ENCODE measurements around the gene DNPH1.

The DNPH1 gene

GRCh38 chr6:43222418-43223059 lies 6.7 kb downstream of the DNPH1 start:
- no peak overlapping the region for H3K9ac ChIP-seq (ENCODE audit: low read depth, low read length, poor library complexity, severe bottlenecking)
- no peaks in the 10 kb centered on the region for H3K27me3 ChIP-seq (ENCODE audit: insufficient read depth, low read length, poor library complexity, severe bottlenecking)
- H4K20me1 ChIP-seq (ENCODE audit: insufficient read depth, low read length, poor library complexity, severe bottlenecking), result no peaks in the 10 kb centered on the region
- no peaks in the 10 kb centered on the region for H3K9me3 ChIP-seq (ENCODE audit: insufficient read depth, low read depth, low read length)
- H3K79me2 ChIP-seq (ENCODE audit: insufficient read depth, low read length), result no peaks in the 10 kb centered on the region
- H3K4me2 ChIP-seq (ENCODE audit: low read depth, low read length, poor library complexity, severe bottlenecking), result no peak overlapping the region
- H3F3A ChIP-seq (ENCODE audit: low read depth), result no peaks in the 10 kb centered on the region
- H3K9me2 ChIP-seq (replicated peaks; ENCODE audit: low read depth, low read length), result no peaks in the 10 kb centered on the region
- peaks cover 11% of the 10 kb centered on the region for H3K4me1 ChIP-seq (ENCODE audit: insufficient read depth, low read length, poor library complexity, severe bottlenecking)
- no peak overlapping the region for H3K4me3 ChIP-seq (ENCODE audit: low read length, poor library complexity, severe bottlenecking)
- TF ChIP-seq EZH2phosphoT487 (IDR thresholded peaks at IDR 0.05; ENCODE audit: borderline replicate concordance) (no peak), CTCF (conservative IDR thresholded peaks at IDR 0.05; ENCODE audit: low read length) (no peak)
- no peak overlapping the region for H2AFZ ChIP-seq (ENCODE audit: low read length)
- H3K36me3 ChIP-seq (ENCODE audit: insufficient read depth, low read length), result no peaks in the 10 kb centered on the region; the same call in 1 of the 2 replicates

GRCh38 chr6:43221046-43221972 lies 8.0 kb downstream of the DNPH1 start:
- peaks cover 11% of the 10 kb centered on the region for H3K4me1 ChIP-seq (ENCODE audit: insufficient read depth, low read length, poor library complexity, severe bottlenecking)
- no peak overlapping the region for H3K4me2 ChIP-seq (ENCODE audit: low read depth, low read length, poor library complexity, severe bottlenecking)
- no peaks in the 10 kb centered on the region for H3K9me3 ChIP-seq (ENCODE audit: insufficient read depth, low read depth, low read length)
- TF ChIP-seq EZH2phosphoT487 (IDR thresholded peaks at IDR 0.05; ENCODE audit: borderline replicate concordance) (no peak), CTCF (conservative IDR thresholded peaks at IDR 0.05; ENCODE audit: low read length) (no peak)
- H4K20me1 ChIP-seq (ENCODE audit: insufficient read depth, low read length, poor library complexity, severe bottlenecking), result no peaks in the 10 kb centered on the region
- no peak overlapping the region for H3K4me3 ChIP-seq (ENCODE audit: low read length, poor library complexity, severe bottlenecking)
- no peak overlapping the region for H2AFZ ChIP-seq (ENCODE audit: low read length)
- H3K27me3 ChIP-seq (ENCODE audit: insufficient read depth, low read length, poor library complexity, severe bottlenecking), result no peaks in the 10 kb centered on the region
- no peaks in the 10 kb centered on the region; the same call in 1 of the 2 replicates for H3K36me3 ChIP-seq (ENCODE audit: insufficient read depth, low read length)
- no peaks in the 10 kb centered on the region for H3K79me2 ChIP-seq (ENCODE audit: insufficient read depth, low read length)
- H3K9ac ChIP-seq (ENCODE audit: low read depth, low read length, poor library complexity, severe bottlenecking), result no peak overlapping the region
- H3K9me2 ChIP-seq (replicated peaks; ENCODE audit: low read depth, low read length), result no peaks in the 10 kb centered on the region
- H3F3A ChIP-seq (ENCODE audit: low read depth), result no peaks in the 10 kb centered on the region

GRCh38 chr6:43220439-43220951 lies 8.8 kb downstream of the DNPH1 start:
- Histone ChIP-seq H3K4me2 (ENCODE audit: low read depth, low read length, poor library complexity, severe bottlenecking) (no peak overlapping the region), H3K9ac (ENCODE audit: low read depth, low read length, poor library complexity, severe bottlenecking) (no peak overlapping the region), H3K9me3 (ENCODE audit: insufficient read depth, low read depth, low read length) (no peaks in the 10 kb centered on the region), H3K36me3 (ENCODE audit: insufficient read depth, low read length) (no peaks in the 10 kb centered on the region; the same call in 1 of the 2 replicates), H3K79me2 (ENCODE audit: insufficient read depth, low read length) (no peaks in the 10 kb centered on the region), H3K4me1 (ENCODE audit: insufficient read depth, low read length, poor library complexity, severe bottlenecking) (peaks cover 11% of the 10 kb centered on the region), H4K20me1 (ENCODE audit: insufficient read depth, low read length, poor library complexity, severe bottlenecking) (no peaks in the 10 kb centered on the region), H3K27me3 (ENCODE audit: insufficient read depth, low read length, poor library complexity, severe bottlenecking) (no peaks in the 10 kb centered on the region), H3K4me3 (ENCODE audit: low read length, poor library complexity, severe bottlenecking) (no peak overlapping the region), H2AFZ (ENCODE audit: low read length) (no peak overlapping the region), H3F3A (ENCODE audit: low read depth) (no peaks in the 10 kb centered on the region), H3K9me2 (replicated peaks; ENCODE audit: low read depth, low read length) (no peaks in the 10 kb centered on the region)
- TF ChIP-seq CTCF (conservative IDR thresholded peaks at IDR 0.05; ENCODE audit: low read length) (no peak), EZH2phosphoT487 (IDR thresholded peaks at IDR 0.05; ENCODE audit: borderline replicate concordance) (no peak)
